ENCODE data around the gene SPOCK1. TPM values are rescaled to one million over a fixed set of nuclear protein-coding genes. Genes with fewer than 3 reads are reported as not detected.

The SPOCK1 gene
- total RNA-seq, 1 experiment from 2014 or later, result 0.27 TPM

- H3K4me3 ChIP-seq (replicated peaks in 1 of 2; ENCODE audit: low read depth in 1 of 2, low read length in 2 of 2), result no peak overlapping the region
- H3K9me2 ChIP-seq (ENCODE audit: insufficient read depth), result no peaks in the 10 kb centered on the region
- no peak for ATAC-seq
- no peak for DNase-seq (ENCODE audit: low read depth, low spot score)
- H3K79me2 ChIP-seq (ENCODE audit: insufficient read depth, low read length), result no peaks in the 10 kb centered on the region
- ChIA-PET POLR2A (no interaction called here), RAD21 (ENCODE audit: low non-redundant PET in 1 of 2, low total read pairs in 2 of 2, uncharacterized antibody in 2 of 2, unreplicated experiment in 2 of 2) (no interaction called here), CTCF (no interaction called here)
- BruUV-seq (replicated peaks), result no TSS peak
- no peak overlapping the region for H2AFZ ChIP-seq (ENCODE audit: low read depth, low read length, poor library complexity, severe bottlenecking)
- no peaks in the 10 kb centered on the region for H3K4me1 ChIP-seq (ENCODE audit: control insufficient read depth in 1 of 2, insufficient read depth in 2 of 2, low read length in 2 of 2)
- H3K9ac ChIP-seq (ENCODE audit: low read length), result no peak overlapping the region
- no peak overlapping the region for H3K27ac ChIP-seq (ENCODE audit: low read depth, low read length)
- intact Hi-C loops (cut with micrococcal nuclease), result no loop called here
- no peaks in the 10 kb centered on the region for H3K9me3 ChIP-seq (ENCODE audit: control insufficient read depth in 1 of 2, insufficient read depth in 1 of 2, low read depth in 1 of 2, low read length in 2 of 2)
- H3K36me3 ChIP-seq (ENCODE audit: control insufficient read depth in 1 of 2, insufficient read depth in 2 of 2, low read length in 2 of 2), result no peaks in the 10 kb centered on the region
- TF ChIP-seq RAD21 (IDR thresholded peaks at IDR 0.05; ENCODE audit: low read depth) (no peak), ZFX (IDR thresholded peaks at IDR 0.05) (no peak), EZH2phosphoT487 (IDR thresholded peaks at IDR 0.05; ENCODE audit: borderline replicate concordance) (no peak), POLR2A (IDR thresholded peaks at IDR 0.05; ENCODE audit: borderline replicate concordance, extremely low read depth, insufficient read depth, insufficient read length) (no peak), SIN3A (IDR thresholded peaks at IDR 0.05; ENCODE audit: low read depth) (no peak), JUND (IDR thresholded peaks at IDR 0.05) (no peak), YY1 (IDR thresholded peaks at IDR 0.05; ENCODE audit: extremely low read depth, insufficient replicate concordance, low read depth, low read length) (no peak), EZH2 (IDR thresholded peaks at IDR 0.05) (no peak), FOSL1 (IDR thresholded peaks at IDR 0.05; ENCODE audit: low read depth) (no peak)
- H3K4me2 ChIP-seq (ENCODE audit: low read length), result no peak overlapping the region
- peaks cover 2% of the 10 kb centered on the region; the same call in 1 of the 2 replicates for H3K27me3 ChIP-seq (ENCODE audit: insufficient read depth, low read length)
- no peaks in the 10 kb centered on the region for H4K20me1 ChIP-seq (ENCODE audit: insufficient read depth)
Observed at GRCh38 chr5:137245438-137245837, 253.7 kb downstream of the SPOCK1 start.

GRCh38 chr5:137240285-137240684, 258.8 kb downstream of the SPOCK1 start:
- ATAC-seq, result no peak

More at GRCh38 chr5:137240285-137240684, 258.8 kb downstream of the SPOCK1 start:
- no peaks in the 10 kb centered on the region for H4K20me1 ChIP-seq (ENCODE audit: insufficient read depth)
- H3K9me2 ChIP-seq (ENCODE audit: insufficient read depth), result no peaks in the 10 kb centered on the region
- DNase-seq (ENCODE audit: low read depth, low spot score), result no peak
- peaks cover 0 to 6% of the 10 kb centered on the region in 2 experiments; a peak in 2 of 4 replicates for H3K4me1 ChIP-seq (ENCODE audit: control insufficient read depth in 1 of 2, insufficient read depth in 2 of 2, low read length in 2 of 2)
- no peaks in the 10 kb centered on the region; the same call in 1 of the 2 replicates for H3K27me3 ChIP-seq (ENCODE audit: insufficient read depth, low read length)
- intact Hi-C loops (cut with micrococcal nuclease), result no loop called here
- no peak overlapping the region for H2AFZ ChIP-seq (ENCODE audit: low read depth, low read length, poor library complexity, severe bottlenecking)
- H3K4me3 ChIP-seq (replicated peaks in 1 of 2; ENCODE audit: low read depth in 1 of 2, low read length in 2 of 2), result no peak overlapping the region
- no TSS peak for BruUV-seq (replicated peaks)
- H3K9ac ChIP-seq (ENCODE audit: low read length), result no peak overlapping the region
- no peak for TF ChIP-seq ELF1 (IDR thresholded peaks at IDR 0.05; ENCODE audit: borderline replicate concordance, low read depth)
- TF ChIP-seq ATF3 (IDR thresholded peaks at IDR 0.05), result no peak
- TF ChIP-seq ZBTB33 (IDR thresholded peaks at IDR 0.05; ENCODE audit: extremely low read depth, insufficient replicate concordance, low read length), result no peak
- TF ChIP-seq SRF (IDR thresholded peaks at IDR 0.05; ENCODE audit: low read depth), result no peak
- TF ChIP-seq SP1 (IDR thresholded peaks at IDR 0.05; ENCODE audit: low read depth), result no peak
- TF ChIP-seq POLR2A (IDR thresholded peaks at IDR 0.05; ENCODE audit: borderline replicate concordance, extremely low read depth, insufficient read depth, insufficient read length), result no peak
- no peak for TF ChIP-seq MAX (IDR thresholded peaks at IDR 0.05)
- TF ChIP-seq RAD21 (IDR thresholded peaks at IDR 0.05; ENCODE audit: low read depth), result no peak
- no peak for TF ChIP-seq SIN3A (IDR thresholded peaks at IDR 0.05; ENCODE audit: low read depth)
- TF ChIP-seq EZH2 (IDR thresholded peaks at IDR 0.05), result no peak
- TF ChIP-seq CEBPB (IDR thresholded peaks at IDR 0.05; ENCODE audit: low read depth), result no peak
- no peak for TF ChIP-seq EGR1 (IDR thresholded peaks at IDR 0.05; ENCODE audit: low read depth)
- TF ChIP-seq REST (IDR thresholded peaks at IDR 0.05; ENCODE audit: low read depth), result no peak
- ChIA-PET POLR2A (no interaction called here), CTCF (no interaction called here), RAD21 (ENCODE audit: low non-redundant PET in 1 of 2, low total read pairs in 2 of 2, uncharacterized antibody in 2 of 2, unreplicated experiment in 2 of 2) (no interaction called here)
- no peaks in the 10 kb centered on the region for H3K79me2 ChIP-seq (ENCODE audit: insufficient read depth, low read length)
- no peaks in the 10 kb centered on the region for H3K36me3 ChIP-seq (ENCODE audit: control insufficient read depth in 1 of 2, insufficient read depth in 2 of 2, low read length in 2 of 2)
- no peak overlapping the region for H3K4me2 ChIP-seq (ENCODE audit: low read length)
- no peaks in the 10 kb centered on the region for H3K9me3 ChIP-seq (ENCODE audit: control insufficient read depth in 1 of 2, insufficient read depth in 1 of 2, low read depth in 1 of 2, low read length in 2 of 2)
- H3K27ac ChIP-seq (ENCODE audit: low read depth, low read length), result no peak overlapping the region

Data from HCT116 (cell line).